ENCODE results near the gene KIAA1328. TPM values are rescaled to one million over a fixed set of nuclear protein-coding genes. Genes with fewer than 3 reads are reported as not detected.

KIAA1328 gene
- polyA plus RNA-seq, 1 donor (not counting 4 experiments of a cell fraction or from before 2014, with no cell fraction given): 5.5 TPM

GRCh38 chr18:37065254-37065653 lies 236.3 kb downstream of the KIAA1328 start:
- H3K27ac ChIP-seq (ENCODE audit: control insufficient read depth, insufficient read depth, low read length): no peak overlapping the region
- no peaks in the 10 kb centered on the region for H3K27me3 ChIP-seq (ENCODE audit: control insufficient read depth, extremely low read depth, insufficient read depth, low read length)
- no peaks in the 10 kb centered on the region for H3K79me2 ChIP-seq (ENCODE audit: control insufficient read depth, insufficient read depth, low read length)
- no peaks in the 10 kb centered on the region for H3K4me1 ChIP-seq (ENCODE audit: control insufficient read depth, extremely low read depth, insufficient read depth, low read length)
- H3K9ac ChIP-seq (ENCODE audit: control insufficient read depth, extremely low read depth, insufficient read depth, low read length): no peak overlapping the region
- no peaks in the 10 kb centered on the region for H3K9me3 ChIP-seq (ENCODE audit: control insufficient read depth, low read depth, low read length)
- no peaks in the 10 kb centered on the region for H4K20me1 ChIP-seq (ENCODE audit: control insufficient read depth, extremely low read depth, insufficient read depth, low read length)
- no peak overlapping the region for H3K4me2 ChIP-seq (ENCODE audit: control insufficient read depth, extremely low read depth, insufficient read depth, low read depth, low read length)
- dilution Hi-C loops (cut with MboI; ENCODE audit: extremely low pct_ligation_motif_present, low sequenced_read_pairs): no loop called here
- H2AFZ ChIP-seq (ENCODE audit: control insufficient read depth, low read length): no peak overlapping the region
- DNase-seq (ENCODE audit: low read depth, low spot score): no peak
- H3K9me1 ChIP-seq (ENCODE audit: control insufficient read depth, extremely low read depth, insufficient read depth, low read length): no peaks in the 10 kb centered on the region
- H3K36me3 ChIP-seq (ENCODE audit: control insufficient read depth in 2 of 2, extremely low read depth in 1 of 2, insufficient read depth in 2 of 2, low read length in 2 of 2): no peaks in the 10 kb centered on the region
- FAIRE-seq: no peak
- TF ChIP-seq, protein P1, sequence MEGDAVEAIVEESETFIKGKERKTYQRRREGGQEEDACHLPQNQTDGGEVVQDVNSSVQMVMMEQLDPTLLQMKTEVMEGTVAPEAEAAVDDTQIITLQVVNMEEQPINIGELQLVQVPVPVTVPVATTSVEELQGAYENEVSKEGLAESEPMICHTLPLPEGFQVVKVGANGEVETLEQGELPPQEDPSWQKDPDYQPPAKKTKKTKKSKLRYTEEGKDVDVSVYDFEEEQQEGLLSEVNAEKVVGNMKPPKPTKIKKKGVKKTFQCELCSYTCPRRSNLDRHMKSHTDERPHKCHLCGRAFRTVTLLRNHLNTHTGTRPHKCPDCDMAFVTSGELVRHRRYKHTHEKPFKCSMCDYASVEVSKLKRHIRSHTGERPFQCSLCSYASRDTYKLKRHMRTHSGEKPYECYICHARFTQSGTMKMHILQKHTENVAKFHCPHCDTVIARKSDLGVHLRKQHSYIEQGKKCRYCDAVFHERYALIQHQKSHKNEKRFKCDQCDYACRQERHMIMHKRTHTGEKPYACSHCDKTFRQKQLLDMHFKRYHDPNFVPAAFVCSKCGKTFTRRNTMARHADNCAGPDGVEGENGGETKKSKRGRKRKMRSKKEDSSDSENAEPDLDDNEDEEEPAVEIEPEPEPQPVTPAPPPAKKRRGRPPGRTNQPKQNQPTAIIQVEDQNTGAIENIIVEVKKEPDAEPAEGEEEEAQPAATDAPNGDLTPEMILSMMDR (optimal IDR thresholded peaks at IDR 0.05 in 1 of 3, IDR thresholded peaks at IDR 0.05 in 1 of 3, conservative IDR thresholded peaks at IDR 0.05 in 1 of 3; ENCODE audit: extremely low read depth in 1 of 3, insufficient read depth in 2 of 3, low read length in 3 of 3): no peak
- TF ChIP-seq EZH2 (IDR thresholded peaks at IDR 0.05; ENCODE audit: low read length): no peak
- no peak overlapping the region for H3K4me3 ChIP-seq (ENCODE audit: control insufficient read depth in 2 of 3, extremely low read depth in 1 of 3, insufficient read depth in 2 of 3, low read depth in 1 of 3, low read length in 3 of 3)

DNA sequence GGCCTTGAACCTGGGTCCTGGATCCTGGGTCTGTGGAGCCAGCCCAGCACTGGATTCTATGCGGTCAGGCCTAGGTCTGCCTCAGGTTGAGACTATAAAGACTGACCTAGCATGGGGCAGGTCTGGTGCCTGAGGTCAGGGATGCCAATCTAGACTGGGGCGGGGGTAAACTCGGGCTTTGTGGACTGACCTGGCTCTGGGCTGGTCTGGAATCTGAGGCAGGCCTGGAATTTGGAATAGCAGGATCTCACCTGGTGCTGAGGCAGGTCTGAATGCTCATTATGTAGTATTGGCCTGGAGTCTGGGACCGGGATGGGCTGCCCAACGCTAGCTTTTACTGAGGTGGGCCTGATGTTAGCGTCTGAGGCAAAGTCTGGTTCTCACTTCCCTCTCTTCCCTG lies 256.0 kb downstream of the KIAA1328 start:
- Histone ChIP-seq H4K20me1 (ENCODE audit: control insufficient read depth, extremely low read depth, insufficient read depth, low read length) (no peaks in the 10 kb centered on the region), H3K27ac (ENCODE audit: control insufficient read depth, insufficient read depth, low read length) (no peak overlapping the region), H3K4me1 (ENCODE audit: control insufficient read depth, extremely low read depth, insufficient read depth, low read length) (no peaks in the 10 kb centered on the region), H3K79me2 (ENCODE audit: control insufficient read depth, insufficient read depth, low read length) (no peaks in the 10 kb centered on the region), H3K4me3 (ENCODE audit: control insufficient read depth in 2 of 3, extremely low read depth in 1 of 3, insufficient read depth in 2 of 3, low read depth in 1 of 3, low read length in 3 of 3) (no peak overlapping the region), H3K27me3 (ENCODE audit: control insufficient read depth, extremely low read depth, insufficient read depth, low read length) (no peaks in the 10 kb centered on the region), H3K9ac (ENCODE audit: control insufficient read depth, extremely low read depth, insufficient read depth, low read length) (no peak overlapping the region), H3K4me2 (ENCODE audit: control insufficient read depth, extremely low read depth, insufficient read depth, low read depth, low read length) (no peak overlapping the region), H2AFZ (ENCODE audit: control insufficient read depth, low read length) (no peak overlapping the region), H3K36me3 (ENCODE audit: control insufficient read depth in 2 of 2, extremely low read depth in 1 of 2, insufficient read depth in 2 of 2, low read length in 2 of 2) (no peaks in the 10 kb centered on the region), H3K9me3 (ENCODE audit: control insufficient read depth, low read depth, low read length) (no peaks in the 10 kb centered on the region), H3K9me1 (ENCODE audit: control insufficient read depth, extremely low read depth, insufficient read depth, low read length) (no peaks in the 10 kb centered on the region)
- no peak for TF ChIP-seq EZH2 (IDR thresholded peaks at IDR 0.05; ENCODE audit: low read length)
- TF ChIP-seq, protein P1 (optimal IDR thresholded peaks at IDR 0.05 in 1 of 3, IDR thresholded peaks at IDR 0.05 in 1 of 3, conservative IDR thresholded peaks at IDR 0.05 in 1 of 3; ENCODE audit: extremely low read depth in 1 of 3, insufficient read depth in 2 of 3, low read length in 3 of 3): no peak
- dilution Hi-C loops (cut with MboI; ENCODE audit: extremely low pct_ligation_motif_present, low sequenced_read_pairs): no loop called here
- DNase-seq (ENCODE audit: low read depth, low spot score) (no peak), FAIRE-seq (no peak)
